GM12873 (cell line): ENCODE data around the gene DHX29.

ENCODE experiments used
- CTCF ChIP-seq: IDR thresholded peaks from 2 replicates; pipeline ENCODE4 v1.5.1; 2012; ENCODE audit warnings: low read depth, mild to moderate bottlenecking, moderate library complexity, low read length, control low read depth; ENCODE audit not compliant: insufficient read depth; ENCODE audit errors: missing control alignments

DHX29 gene

GRCh38 chr5:55324815-55325418, 17.4 kb upstream of the DHX29 start:
- peak; percentile 57 for TF ChIP-seq CTCF

GRCh38 chr5:55324006-55324405, 16.5 kb upstream of the DHX29 start:
- no peak for TF ChIP-seq CTCF

GRCh38 chr5:55320571-55320970, 13.1 kb upstream of the DHX29 start:
- no peak for TF ChIP-seq CTCF

GRCh38 chr5:55319491-55319890, 12.0 kb upstream of the DHX29 start:
- TF ChIP-seq CTCF = no peak

- no peak for TF ChIP-seq CTCF
Observed at GRCh38 chr5:55316837-55317236, 9.3 kb upstream of the DHX29 start.

GRCh38 chr5:55316289-55316688, 8.8 kb upstream of the DHX29 start:
- no peak for TF ChIP-seq CTCF

- no peak for TF ChIP-seq CTCF
Observed at GRCh38 chr5:55313870-55314617, 6.5 kb upstream of the DHX29 start.
